ENCODE measurements around the gene TMEM181.
"Not testable (repeated sequence)": the region's sequence is repeated elsewhere in the genome, so short reads cannot be mapped to it uniquely, and the experiment has no call there.

Gene TMEM181

DNA sequence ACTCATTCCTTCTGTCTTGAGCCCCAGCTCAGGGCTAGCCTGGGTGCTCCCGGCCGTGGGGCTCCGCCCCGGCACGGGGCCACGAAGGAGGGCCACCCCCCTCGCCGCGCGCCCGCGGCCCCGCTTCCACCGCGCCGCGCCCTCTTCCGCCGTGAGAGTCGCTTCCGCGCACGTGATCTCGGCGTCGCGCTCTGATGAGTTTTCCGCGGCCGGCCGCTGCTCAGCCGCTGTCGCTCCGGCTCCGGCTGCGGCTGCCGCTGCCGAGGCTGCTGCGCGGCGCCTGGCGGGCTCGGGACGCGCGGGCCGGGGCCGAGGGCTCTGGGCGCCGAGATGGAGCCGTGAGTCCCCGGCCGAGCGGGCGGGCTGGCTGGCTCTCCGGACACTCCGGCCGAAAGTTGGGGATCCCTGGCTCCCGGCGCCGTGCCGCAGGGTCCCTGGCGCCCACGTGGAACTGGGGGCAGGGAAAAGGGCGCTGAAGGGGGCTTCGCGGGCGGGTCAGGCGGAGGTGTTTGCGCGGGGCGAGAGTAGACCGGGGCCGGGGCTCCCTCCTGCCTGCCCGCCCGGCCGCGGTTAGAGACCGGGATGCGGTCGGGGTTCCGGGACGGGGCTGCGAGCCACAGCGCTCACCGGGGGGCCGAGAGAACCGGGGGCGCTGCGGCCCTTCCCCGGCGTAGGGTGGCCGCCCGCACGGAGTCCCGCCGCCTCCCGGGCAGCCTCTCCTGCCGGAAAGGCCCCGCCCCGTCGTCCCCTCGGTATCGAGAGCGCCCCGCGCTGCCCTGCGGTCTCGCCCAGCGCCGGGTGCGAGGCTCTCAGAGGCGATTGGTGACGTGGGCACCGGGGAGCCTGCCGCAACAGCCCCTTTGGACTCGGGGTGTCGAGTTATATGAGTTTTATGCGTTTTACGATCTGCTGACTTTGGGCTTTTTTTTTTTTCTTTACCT, at the start of gene TMEM181:
Gene TMEM181, plus strand, starts transcription at position 197 of the 941 bp plus-strand sequence. Its CDS starts 134 bp downstream, at position 331.
- H3K27ac ChIP-seq = peak within 1 kb of the TSS; percentile 77 to 99 (median 95)

DNA sequence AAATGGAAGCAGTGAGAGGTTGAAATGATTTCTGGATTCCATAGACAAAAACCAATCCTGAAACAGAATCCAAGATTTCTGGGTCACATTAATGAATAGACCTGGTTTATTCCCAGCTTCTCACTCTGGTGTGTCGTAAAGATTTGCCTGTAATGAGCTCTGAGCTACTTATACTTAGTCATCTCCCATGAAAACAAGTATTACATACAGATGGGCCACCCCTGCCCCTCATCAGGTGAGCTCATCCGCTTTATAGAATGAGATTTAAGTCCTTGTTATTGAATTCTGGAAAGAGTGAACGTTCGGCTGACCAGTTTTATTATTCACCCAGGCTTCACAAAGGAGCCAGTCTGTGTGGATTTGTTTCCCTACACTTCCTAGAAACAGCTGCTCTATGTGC, 47.1 kb upstream of the TMEM181 start:
- Histone ChIP-seq H3K27ac (no peak overlapping the region), H3K4me3 (no peak overlapping the region)

More for the DNA sequence above, at the start of gene TMEM181:
- H3K4me3 ChIP-seq = peak within 1 kb of the TSS; percentile 78 to 99 (median 99)

DNA sequence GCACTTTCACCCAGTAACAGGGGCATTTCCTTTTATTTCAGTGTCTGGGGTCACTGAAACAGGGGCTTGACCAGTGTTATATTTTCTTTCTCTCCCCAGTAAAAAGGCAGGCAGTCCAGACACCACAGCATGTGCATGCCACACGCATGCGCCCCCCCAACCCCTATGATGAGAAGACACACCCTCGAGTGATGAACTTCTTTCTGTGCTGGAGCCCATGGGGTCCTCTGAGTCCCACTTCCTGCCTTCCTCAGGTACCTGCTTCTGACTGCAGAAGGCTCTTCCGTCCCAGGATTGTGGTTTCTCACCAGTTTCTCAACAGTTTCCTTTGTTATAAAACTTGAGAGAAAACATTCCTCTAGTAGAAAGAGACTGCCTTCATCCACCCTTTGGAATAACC, 45.7 kb upstream of the TMEM181 start:
- Histone ChIP-seq H3K4me3 (no peak overlapping the region), H3K27ac (no peak overlapping the region)

GRCh38 chr6:158514991-158515390, 44.9 kb upstream of the TMEM181 start:
- H3K27ac ChIP-seq = no peak overlapping the region
- H3K4me3 ChIP-seq = no peak overlapping the region

- Histone ChIP-seq H3K4me3 (no peak overlapping the region), H3K27ac (no peak overlapping the region)
Measured at GRCh38 chr6:158516098-158516497, 43.8 kb upstream of the TMEM181 start.

DNA sequence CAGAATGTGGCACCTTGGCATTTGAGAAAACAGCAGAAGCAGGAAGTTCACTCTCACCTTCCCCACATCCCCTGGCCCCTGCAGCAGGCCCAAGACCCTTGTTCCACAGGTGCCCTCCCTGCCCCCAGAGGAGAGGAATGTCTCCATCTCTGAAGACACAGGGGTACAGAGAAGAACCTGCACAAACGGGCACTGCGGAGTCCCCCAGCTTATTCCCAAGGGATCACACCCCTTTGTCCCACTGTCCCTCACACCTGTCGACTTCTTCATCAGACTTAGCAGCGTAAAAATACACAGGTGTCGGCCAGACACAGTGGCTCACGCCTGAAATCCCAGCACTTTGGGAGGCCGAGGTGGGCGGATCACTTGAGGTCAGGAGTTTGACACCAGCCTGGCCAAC, 42.9 kb upstream of the TMEM181 start:
- H3K27ac ChIP-seq = no peak overlapping the region
- H3K4me3 ChIP-seq = no peak overlapping the region

DNA sequence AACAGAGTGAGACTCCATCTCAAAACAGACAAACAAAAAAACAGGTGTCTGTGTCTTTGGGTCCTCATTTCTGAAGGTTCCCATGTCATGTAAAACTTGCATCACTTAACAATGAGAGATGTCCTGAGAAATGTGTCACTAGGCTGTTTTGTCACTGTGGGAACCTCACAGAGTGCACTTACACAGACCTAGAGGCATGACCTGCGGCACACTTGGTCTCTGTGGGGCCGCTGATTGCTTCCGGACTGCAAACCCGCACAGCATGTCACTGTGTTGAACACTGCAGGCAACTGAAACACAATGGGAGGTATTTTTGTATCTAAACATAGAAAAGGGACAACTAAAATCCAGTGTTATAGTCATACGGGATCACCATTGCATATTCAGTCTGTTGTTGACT, 42.3 kb upstream of the TMEM181 start:
- Histone ChIP-seq H3K27ac (no peak overlapping the region), H3K4me3 (no peak overlapping the region)

- Histone ChIP-seq H3K4me3 (peak overlapping the region in 2 of 7 experiments; percentile 18 to 19), H3K27ac (peak overlapping the region in 1 of 21 experiments; percentile 9)
Measured at GRCh38 chr6:158518191-158519127, 41.4 kb upstream of the TMEM181 start.

DNA sequence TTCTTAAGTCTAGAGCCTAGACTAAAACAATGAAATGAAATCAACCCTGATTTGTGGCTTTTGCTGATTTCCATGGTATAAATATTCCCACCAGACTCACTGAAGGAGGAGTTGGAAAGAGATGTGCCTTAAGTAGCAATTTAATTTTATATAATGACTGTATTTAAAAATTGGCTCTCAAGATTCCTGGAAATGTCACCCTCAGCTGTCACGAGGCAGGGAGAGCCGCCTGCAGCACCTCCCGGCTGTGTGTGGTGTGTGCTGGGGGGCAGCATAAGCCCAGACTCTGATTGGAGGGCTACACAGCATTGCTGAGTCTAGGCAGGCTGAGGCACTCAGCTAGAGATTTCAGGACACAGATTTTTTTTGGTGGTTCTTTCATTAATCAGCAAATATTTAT, 40.6 kb upstream of the TMEM181 start:
- no peak overlapping the region for H3K27ac ChIP-seq
- H3K4me3 ChIP-seq = no peak overlapping the region

- Histone ChIP-seq H3K4me3 (no peak overlapping the region), H3K27ac (no peak overlapping the region)
Measured at GRCh38 chr6:158519761-158520160, 40.1 kb upstream of the TMEM181 start.

- H3K27ac ChIP-seq = not testable (repeated sequence)
Measured at GRCh38 chr6:158520975-158521374, 38.9 kb upstream of the TMEM181 start.

GRCh38 chr6:158521759-158522158, 38.1 kb upstream of the TMEM181 start:
- Histone ChIP-seq H3K27ac (no peak overlapping the region), H3K4me3 (no peak overlapping the region)

More at GRCh38 chr6:158520975-158521374, 38.9 kb upstream of the TMEM181 start:
- H3K4me3 ChIP-seq = not testable (repeated sequence)

- H3K4me3 ChIP-seq = no peak overlapping the region
Measured at GRCh38 chr6:158522616-158523015, 37.3 kb upstream of the TMEM181 start.

GRCh38 chr6:158524311-158524710, 35.6 kb upstream of the TMEM181 start:
- no peak overlapping the region for H3K4me3 ChIP-seq
- no peak overlapping the region for H3K27ac ChIP-seq

More at GRCh38 chr6:158522616-158523015, 37.3 kb upstream of the TMEM181 start:
- H3K27ac ChIP-seq = no peak overlapping the region

DNA sequence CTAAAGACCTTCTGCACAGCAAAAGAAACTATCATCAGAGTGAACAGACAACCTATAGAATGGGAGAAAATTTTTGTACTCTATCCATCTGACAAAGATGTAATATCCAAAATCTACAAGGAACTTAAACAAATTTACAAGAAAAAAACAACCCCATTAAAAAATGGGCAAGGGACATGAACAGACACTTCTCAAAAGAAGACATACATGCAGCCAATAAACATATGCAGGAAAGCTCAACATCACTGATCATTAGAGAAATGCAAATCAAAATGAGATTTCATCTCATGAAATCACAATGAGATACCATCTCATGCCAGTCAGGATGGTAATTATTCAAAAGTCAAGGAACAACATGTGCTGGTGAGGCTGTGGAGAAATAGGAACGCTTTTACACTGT, 32.0 kb upstream of the TMEM181 start:
- not testable (repeated sequence) for H3K4me3 ChIP-seq, H3K27ac ChIP-seq

DNA sequence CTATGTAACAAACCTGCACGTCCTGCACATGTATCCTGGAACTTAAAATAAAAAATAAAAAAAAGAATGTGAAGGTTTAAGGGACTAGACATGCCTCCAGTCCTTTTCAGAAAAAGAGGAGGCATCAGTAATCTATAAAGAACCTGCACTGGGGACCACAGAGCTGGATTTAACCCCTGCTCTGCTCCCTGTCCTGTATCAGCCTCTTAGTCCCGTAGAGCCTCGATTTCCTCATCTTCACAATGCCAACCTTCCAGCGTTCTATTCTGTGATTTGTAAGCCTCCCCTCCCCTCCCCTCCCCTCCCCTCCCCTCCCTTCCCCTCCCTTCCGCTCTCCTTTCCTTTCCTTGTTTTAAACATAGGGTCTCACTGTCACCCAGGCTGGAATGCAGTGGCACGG, 31.1 kb upstream of the TMEM181 start:
- Histone ChIP-seq H3K4me3 (no peak overlapping the region), H3K27ac (no peak overlapping the region)

GRCh38 chr6:158529629-158530028, 30.3 kb upstream of the TMEM181 start:
- no peak overlapping the region for H3K4me3 ChIP-seq
- no peak overlapping the region for H3K27ac ChIP-seq

DNA sequence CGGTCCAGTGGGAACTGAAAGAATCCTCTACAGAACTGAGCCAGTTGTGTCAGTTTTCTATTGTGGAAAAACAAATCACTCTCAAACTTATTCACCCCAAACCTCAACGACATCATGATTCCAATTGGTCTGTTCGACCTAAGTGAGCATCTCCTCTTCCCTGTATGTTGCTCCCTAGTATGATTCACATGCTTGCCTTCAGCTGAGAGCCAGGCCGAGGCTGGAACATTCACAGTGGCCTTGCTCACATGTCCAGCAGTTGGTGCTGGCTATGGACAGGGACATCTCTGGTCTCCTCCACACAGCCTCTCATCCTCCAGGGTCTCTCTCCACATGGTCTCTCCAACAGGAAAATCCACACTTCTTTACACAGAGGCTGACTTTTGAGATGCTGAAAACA, 28.3 kb upstream of the TMEM181 start:
- H3K4me3 ChIP-seq = no peak overlapping the region

GRCh38 chr6:158531970-158532369, 27.9 kb upstream of the TMEM181 start:
- no peak overlapping the region for H3K27ac ChIP-seq
- no peak overlapping the region for H3K4me3 ChIP-seq

More for the DNA sequence above, 28.3 kb upstream of the TMEM181 start:
- H3K27ac ChIP-seq = no peak overlapping the region

Measured in skin epidermis (tissue), 12 donors.